GM18861 (cell line): ENCODE data around the gene EPB41L4B.
"Not testable (repeated sequence)": the region's sequence is repeated elsewhere in the genome, so short reads cannot be mapped to it uniquely, and the experiment has no call there.

ENCODE experiments used
- ATAC-seq: cut with Tn5 transposase; IDR thresholded peaks from one replicate; pipeline ENCODE4 v1.9.1; 2021; ENCODE audit not compliant: unreplicated experiment

EPB41L4B gene

DNA sequence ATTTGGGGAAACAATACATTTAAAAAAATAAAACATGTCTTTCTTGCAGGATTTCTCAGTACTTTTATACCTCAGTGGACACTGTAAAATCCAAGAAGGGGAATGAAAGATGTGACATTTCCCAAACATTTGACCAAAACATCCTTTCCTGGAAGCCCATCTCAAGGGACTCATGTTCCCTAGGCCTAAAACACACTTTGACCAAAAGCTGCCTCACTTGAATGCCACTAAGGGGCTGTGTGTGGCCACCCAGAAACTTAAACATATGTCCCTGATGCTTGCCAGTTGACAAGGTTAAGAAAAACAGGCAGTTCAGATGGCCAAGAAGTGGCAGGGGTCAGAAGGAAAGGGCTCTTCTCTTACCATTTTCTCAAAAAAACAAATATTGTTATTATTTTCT is 73.6 kb downstream of the EPB41L4B start:
- ATAC-seq: no peak

DNA sequence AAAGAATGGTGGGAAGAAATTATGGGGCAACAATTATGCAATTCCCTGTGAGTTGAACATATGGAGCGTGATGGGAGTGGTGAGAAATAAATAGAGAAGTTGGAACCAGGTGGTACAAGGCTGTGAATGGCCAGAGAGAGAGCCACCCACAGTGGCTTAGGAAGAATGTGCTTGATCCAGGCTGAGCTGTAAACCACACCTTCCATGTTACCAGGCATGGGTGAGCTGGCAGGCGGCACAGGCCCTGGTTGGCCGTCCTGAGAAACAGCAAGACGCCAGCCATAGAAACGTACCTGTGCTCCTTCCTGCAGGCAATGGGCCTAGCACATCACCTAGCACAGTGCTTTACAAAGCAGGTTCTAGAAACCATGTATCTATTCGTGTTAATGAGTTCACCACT is 74.3 kb downstream of the EPB41L4B start:
- ATAC-seq: no peak

DNA sequence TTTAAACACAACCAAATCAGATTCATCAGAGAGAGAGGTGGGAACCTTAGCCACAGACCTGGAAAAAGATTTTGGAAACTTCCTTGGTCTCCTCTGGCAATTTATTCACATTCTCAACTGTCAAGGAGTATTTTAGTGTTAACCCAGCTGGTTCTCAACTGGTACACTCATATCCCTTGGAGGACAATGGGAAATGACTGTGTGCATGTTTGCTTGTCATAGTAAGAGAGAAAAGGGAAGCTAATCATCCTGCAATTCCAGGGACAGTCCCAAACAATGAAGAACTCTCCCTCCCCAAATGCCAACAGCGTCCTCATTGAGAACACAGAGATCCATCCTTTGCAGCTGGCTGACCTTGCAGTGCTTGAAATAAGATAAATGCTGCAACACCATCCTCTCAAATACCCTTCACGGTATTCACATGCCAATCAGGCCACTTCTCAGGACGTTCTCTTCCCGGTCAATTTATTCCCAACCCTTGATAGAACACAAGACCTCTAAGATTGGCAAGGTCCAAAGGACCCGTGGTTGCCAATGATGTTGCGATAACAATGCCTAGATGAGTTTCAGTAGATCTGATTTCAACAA is 75.5 kb downstream of the EPB41L4B start:
- ATAC-seq: no peak

DNA sequence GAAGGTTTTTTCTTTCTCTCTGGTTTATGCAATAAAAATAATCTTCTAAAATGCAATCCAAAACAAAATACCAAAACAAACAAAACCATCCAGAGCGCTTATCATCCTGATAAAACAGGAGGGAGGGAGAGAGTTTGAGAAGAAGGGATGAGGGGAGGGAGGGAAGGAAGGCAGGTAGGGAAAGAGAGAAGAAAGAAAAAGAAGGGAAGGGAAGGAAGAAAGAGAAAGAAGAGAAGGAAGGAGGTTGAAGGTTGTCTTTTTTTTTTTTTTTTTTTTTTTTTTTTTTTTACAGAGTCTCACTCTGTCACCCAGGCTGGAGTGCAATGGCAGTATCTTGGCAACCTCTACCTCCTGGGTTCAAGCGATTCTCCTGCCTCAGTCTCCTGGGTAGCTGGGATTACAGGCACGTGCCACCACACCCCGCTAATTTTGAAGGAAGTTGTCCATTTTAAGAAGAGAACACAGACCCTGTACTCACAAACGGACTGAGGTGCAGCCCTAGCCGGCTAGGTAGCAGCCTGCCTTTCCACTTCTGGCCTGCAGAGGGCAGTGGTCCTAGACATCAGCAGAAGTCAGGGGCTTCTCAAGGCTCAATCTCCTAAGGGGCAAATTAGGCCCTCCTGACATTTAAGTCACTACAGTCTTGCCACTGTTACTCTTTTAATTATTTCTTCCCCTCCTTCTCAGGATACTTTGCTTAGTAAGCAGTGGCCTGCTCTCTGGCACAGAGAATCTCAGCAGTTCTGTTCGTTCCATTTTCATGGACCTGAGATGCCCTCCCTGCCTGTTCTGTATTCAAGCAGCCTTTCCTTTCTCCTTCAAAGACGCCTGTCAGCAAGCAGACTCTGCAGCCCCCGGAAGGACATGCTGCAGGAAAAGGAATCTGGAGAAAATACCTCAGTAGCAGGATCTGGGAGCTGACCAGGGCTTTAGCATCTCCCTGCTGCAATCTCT is 76.4 kb downstream of the EPB41L4B start:
- ATAC-seq: peak; percentile 93

GRCh38 chr9:109242741-109243140 is 78.1 kb downstream of the EPB41L4B start:
- ATAC-seq: no peak

DNA sequence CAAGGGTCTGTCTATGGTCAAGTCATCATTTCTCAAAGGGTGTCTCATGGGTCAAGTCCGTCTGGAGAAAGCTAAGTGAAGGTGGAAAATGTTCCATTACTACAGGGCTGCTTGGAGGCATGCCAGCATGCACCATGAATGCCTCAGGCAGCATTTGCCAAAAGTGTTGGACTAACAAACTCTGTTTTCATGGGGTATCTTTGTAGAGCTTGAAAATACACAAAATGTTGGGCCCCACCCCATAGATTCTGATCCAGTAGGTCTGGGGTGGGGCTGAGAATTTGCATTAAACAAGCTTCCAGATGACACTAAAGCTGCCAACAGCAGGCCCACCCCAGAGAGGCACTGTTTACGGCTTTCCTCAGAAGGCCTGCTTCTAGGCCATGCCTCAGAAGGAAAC is 78.8 kb downstream of the EPB41L4B start:
- ATAC-seq: no peak

DNA sequence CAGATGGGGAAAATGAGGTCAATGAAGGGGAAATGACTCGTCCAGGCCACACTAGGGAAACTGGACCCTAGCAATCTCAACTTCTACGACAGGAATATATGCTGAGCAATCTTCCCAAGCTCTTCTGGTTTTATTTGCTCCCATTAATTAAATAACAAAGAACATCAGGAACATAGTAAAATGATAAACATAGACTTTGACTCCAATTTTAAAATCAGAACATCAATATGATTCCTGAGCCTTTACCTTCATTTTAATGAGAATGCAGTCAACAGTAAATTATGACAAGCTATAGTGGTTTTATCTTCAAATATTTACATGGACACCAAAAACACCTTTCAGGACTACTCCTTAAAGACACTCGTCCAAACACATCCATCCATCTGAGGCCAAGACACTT is 79.7 kb downstream of the EPB41L4B start:
- no peak for ATAC-seq

- no peak for ATAC-seq
Observed at GRCh38 chr9:109239240-109239639, 81.6 kb downstream of the EPB41L4B start.

DNA sequence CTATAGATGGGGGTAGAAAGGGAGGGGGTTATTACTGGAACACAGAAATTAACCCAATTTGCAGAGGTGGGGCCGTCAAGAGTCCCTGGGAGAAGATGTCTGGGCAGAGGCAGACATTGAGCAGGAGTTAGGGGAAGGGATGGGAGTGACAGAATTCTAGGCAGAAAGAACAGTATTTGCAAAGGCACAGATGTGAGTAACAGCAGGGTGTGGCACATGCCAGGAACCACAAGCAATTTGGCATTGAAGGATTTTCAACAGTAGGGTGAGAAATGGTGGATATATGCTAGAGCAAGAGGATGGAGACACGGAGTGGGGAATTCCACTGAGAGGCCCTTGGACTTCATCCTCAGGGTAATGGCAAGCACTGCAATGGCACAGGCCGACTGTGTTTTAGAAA is 82.2 kb downstream of the EPB41L4B start:
- ATAC-seq: no peak

DNA sequence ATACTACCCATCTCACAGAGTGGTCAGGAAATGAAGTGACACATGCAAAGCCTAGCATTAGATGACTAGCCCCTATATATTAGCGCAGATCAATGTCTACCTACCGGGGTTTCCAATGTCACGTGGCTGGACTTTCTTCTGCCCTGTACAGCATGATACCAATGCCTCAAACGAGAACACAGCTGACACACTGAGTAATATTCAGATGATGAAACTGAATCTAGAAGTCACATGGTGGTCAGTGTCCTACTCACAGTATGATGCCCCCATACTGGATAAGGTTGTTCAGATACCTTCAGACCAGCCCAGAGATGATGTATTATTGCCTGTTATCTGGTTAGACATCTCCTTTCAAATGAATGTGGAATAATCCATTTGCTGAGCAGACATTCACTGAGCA is 82.7 kb downstream of the EPB41L4B start:
- ATAC-seq: no peak

GRCh38 chr9:109232449-109233237 is 88.2 kb downstream of the EPB41L4B start:
- no peak for ATAC-seq

DNA sequence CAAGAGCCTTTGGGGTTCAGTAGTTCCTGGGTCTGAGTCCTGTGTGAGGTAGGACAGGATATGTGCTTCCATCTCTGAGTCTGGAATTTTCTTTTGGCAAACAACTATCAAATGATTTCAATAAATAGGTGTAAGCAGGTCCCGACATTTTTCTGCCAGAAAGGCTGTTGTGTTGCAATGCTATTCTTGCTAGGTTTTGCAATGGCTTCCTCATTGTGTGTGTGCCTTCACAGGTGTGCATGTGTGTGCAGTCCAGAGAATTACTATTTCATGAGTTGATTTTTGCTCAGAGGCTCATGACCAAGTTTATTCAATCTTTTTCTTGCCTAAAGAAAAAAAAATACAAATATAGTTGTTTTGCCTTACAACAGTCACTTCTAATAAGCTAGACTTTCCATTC is 89.3 kb downstream of the EPB41L4B start:
- ATAC-seq: no peak

DNA sequence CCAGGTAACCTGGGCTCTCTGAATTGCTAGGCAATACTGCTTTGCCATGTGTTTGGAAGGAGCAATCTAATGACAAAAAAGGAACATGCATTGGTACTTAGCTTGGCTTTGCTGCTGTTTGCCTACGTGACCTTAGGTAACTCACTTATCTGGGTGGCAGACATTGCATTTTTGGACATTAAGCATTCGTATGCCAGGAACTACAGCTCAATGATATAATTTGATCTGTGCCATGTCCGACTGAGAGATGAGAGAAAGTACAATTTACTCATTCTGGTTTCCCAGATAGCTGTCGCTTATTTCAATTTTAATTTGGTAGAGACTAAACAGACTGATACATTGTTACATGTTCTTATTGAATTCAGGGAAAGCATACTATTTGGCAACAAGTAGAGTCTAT is 90.6 kb downstream of the EPB41L4B start:
- ATAC-seq: no peak

DNA sequence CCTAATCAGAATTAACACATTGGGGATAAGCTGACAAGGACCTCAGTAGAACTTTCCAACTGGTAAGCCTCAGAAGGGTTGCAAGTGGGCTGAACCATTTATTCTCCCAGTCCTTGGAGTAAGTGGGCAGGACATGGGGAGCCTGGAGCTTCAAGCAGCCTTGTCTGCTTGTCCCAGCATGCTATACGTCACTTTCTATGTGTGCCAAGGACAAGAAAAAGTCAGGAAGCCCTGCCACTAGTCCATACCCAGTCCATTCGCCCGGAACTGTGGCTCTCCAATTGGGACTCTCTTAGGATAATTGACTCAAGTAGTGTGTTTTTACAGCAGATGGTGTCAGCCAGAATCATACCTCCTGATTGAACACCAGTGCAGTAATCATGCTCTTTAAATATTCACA is 91.2 kb downstream of the EPB41L4B start:
- no peak for ATAC-seq

DNA sequence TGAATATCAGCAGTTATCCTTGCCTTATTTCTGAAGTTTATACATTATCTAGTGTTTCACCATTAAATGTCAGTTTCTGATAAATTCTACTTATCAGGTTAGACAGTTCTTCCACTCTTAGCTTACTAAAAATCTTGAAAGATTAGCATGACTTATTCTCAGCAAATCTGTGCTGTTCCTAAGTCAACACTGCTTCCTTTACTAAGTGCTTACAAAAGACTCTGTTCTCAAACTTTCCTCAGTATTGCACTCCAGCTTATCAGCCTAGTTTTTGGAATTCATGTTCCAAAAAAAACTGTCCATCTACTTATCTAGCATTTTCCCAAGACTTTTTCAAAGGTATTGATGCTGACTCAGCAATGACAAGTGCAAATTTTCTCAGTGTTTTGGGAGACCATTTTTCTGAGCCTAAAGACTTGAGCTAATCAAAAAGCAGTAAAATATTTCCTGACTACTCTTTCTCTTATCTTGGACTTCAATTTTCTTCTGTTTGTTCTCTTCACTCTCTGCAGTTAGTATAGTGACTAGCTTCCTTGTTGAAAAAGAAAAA is 92.7 kb downstream of the EPB41L4B start:
- no peak for ATAC-seq

DNA sequence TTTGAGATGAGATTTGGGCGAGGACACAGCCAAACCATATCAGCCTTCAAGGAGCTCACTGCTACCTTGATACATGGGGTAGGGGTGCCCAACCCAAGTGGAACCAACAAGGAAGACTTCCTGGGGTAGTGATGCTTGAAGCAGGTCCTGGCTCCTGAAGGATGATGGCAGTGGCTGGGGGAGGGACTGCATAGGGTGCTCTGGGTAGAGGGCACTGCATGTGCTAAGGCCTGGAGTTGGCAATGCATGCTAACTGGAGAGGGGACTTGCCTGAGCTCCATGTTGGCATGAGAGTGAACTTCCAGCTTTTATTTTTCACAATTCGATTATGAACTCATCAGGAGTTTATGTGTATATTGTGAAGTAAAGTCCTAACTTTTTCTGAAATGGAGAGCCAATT is 95.2 kb downstream of the EPB41L4B start:
- no peak for ATAC-seq

DNA sequence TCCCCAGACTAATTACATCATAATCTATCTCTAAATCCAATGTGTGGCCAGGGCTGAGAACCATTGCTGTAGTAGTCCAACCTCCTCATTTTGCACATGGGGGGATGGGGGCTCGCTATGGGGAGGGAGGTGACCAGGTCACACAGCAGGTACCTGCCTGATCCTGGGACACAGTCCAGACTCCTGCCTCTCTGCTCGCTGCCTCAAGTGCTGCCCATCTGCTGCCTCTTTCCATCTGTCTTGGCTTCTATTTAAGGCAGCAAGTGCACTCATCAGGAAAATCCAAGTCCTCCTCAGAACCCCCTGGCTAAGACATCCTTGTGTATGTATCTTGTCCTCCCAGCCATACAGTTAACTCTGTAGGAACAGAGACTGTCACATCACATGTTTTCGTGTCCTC is 96.1 kb downstream of the EPB41L4B start:
- ATAC-seq: no peak

DNA sequence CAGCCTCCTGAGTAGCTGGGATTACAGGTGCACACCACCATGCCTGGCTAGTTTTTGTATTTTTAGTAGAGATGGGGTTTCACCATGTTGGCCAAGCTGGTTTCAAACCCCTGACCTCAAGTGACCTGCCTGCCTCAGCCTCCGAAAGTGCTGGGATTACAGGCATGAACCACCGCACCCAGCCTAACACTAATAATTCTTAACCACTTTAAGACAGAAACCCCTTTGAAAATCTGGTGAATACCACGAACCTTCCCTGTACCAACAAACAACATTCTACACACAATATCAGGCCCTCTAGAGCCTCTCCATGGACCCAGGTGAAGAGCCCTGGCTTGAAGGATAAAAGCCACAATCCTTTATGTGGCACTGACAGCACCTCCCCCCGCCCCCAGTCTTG is 102.6 kb downstream of the EPB41L4B start:
- not testable (repeated sequence) for ATAC-seq

DNA sequence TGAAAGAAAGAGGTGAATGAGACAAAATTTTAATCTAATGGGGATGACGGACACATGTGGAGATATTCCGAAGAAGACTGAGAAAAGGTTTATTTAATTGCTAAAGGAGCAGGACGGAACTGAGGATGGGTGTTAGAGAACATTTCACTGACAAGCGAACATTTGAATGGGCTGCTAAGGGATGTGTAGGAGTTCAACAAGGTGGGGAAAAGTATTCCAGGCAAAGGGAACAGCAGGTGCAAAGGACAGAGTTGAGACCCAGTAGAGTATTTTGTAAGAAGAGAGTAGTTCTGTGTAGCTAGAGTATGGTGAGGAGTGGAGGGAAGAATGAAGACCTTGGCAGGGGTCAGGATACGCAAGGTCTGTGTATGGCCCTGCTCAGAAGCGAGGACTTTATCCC is 106.4 kb downstream of the EPB41L4B start:
- no peak for ATAC-seq

DNA sequence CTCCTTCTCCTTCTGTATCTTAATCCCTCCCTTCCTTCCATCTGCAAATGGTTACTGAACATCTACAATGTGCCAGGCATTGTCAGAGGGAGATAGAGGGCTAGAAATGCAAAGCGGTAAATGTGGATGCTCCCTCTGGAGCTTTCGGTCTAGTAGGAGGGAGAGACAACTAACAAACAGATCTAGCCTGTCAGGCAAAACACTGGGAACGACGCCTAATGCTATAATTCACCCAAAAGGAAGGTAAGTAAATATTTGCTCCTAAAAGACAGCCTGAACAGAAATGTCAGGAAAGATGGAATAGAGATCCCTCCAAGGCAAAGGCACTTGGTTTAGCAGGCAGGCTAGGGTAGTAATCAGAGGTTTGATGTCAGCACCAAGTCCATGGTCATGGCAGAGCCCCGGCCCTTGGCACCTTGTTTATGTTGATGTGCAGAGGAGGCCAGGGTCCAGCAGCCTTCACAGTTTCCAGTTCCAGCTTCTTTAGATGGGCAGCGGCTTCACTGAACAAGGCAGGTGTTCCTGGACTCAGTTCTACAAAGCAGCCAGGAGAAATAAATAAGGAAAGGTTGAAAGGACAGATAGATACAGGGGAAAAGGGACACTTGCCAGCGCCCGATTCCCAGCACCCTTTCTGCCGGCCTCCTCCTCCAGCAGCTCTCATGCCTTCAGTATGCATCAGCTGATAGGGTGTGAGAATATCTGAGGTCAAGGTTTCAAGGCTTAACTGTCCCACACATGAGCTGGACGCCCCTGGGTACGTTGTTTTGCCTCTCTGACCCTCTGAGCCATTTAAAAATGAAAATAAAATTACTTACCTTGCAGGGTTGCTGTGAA is 107.4 kb downstream of the EPB41L4B start:
- ATAC-seq: no peak

DNA sequence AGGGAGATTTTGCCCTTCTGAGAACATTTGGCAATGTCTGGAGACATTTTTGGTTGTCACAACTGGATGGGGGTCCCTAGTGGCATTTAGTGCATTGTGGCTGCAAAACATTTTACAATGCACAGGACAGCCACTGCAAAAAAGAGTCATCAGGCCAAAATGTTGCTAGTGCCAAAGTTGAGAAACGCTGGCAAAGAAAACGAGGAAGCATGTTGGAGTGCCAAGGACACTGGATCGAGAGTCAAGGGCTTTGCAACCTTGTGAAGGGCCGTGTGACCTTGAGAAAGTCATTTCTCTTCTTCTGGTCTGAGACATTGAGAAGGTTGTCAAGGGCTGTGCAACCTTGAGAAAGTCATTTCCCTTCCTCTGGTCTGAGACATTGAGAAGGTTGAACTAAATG is 108.1 kb downstream of the EPB41L4B start:
- ATAC-seq: no peak
